SK-N-MC (cell line): ENCODE results near the gene MACROD2.

Source experiments
- EZH2 ChIP-seq: fragments of 200-600 bp; sonication (generic); IDR thresholded peaks from one replicate; pipeline ENCODE4 v1.6.1; 2017; ENCODE audit warnings: antibody characterized with exemption
- FOXP2 ChIP-seq: optimal IDR thresholded peaks from 2 replicates; pipeline ENCODE3; 2011; ENCODE audit warnings: mild to moderate bottlenecking, moderate library complexity; ENCODE audit not compliant: insufficient read depth; ENCODE audit errors: extremely low read length, control extremely low read depth

DNA sequence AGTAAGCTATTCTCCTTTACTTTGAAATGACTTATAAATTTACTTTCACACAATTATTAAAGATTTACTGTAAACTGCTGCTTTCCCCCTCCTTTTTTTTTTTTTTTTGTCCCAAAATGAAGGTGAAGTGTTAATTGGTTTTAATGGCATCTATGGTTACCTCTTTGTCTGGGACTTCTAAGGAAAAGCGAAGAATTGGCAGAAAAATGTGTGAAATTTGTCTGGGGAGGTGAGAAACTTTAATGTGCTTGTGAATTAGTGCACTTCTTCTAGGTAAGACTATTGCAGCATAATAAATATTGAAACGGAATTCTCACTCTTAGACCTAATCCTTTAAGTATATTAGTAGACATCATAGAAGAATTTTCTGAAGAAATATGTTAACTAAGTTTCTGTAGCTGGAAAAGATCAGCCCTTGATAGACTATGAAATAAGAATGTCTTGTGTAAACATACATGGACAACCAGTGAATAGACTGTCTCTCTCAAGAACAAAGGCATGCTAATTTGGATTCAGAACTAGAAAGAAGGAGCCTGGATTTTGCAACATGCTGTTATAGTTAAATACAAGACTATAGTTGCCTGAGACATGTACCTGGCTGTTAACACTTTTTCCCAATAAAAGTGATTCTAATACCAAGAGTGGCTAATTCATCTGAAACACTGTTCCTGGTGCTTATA lies 318.2 kb downstream of the MACROD2 start:
- TF ChIP-seq EZH2 (no peak), FOXP2 (no peak)
